GM23248 (cell line): ENCODE measurements around the gene DARS1.

Source experiments
- EZH2 ChIP-seq: fragments of 200-600 bp; sonication (generic); IDR thresholded peaks from 2 replicates; pipeline ENCODE4 v1.6.1; 2018; ENCODE audit warnings: antibody characterized with exemption, mild to moderate bottlenecking; ENCODE audit not compliant: insufficient read depth, poor library complexity, severe bottlenecking
- EZH2phosphoT487 ChIP-seq: fragments of 200-600 bp; sonication (generic); IDR thresholded peaks from 2 replicates; pipeline ENCODE4 v1.6.1; 2018; ENCODE audit warnings: antibody characterized with exemption, moderate library complexity, mild to moderate bottlenecking, low read depth; ENCODE audit not compliant: insufficient read depth

GRCh38 chr2:135949451-135950234 lies 35.8 kb downstream of the DARS1 start:
- TF ChIP-seq EZH2 (no peak), EZH2phosphoT487 (no peak)
